ENCODE measurements around the gene PAK5.

Gene PAK5

GRCh38 chr20:9496155-9496554, 342.7 kb downstream of the PAK5 start:
- DNase-seq (ENCODE audit: low read depth in 3 of 3): no peak

- DNase-seq (ENCODE audit: low read depth in 3 of 3): no peak
Observed at GRCh38 chr20:9495701-9496100, 343.2 kb downstream of the PAK5 start.

GRCh38 chr20:9493803-9494202, 345.1 kb downstream of the PAK5 start:
- DNase-seq (ENCODE audit: low read depth in 3 of 3): no peak

DNA sequence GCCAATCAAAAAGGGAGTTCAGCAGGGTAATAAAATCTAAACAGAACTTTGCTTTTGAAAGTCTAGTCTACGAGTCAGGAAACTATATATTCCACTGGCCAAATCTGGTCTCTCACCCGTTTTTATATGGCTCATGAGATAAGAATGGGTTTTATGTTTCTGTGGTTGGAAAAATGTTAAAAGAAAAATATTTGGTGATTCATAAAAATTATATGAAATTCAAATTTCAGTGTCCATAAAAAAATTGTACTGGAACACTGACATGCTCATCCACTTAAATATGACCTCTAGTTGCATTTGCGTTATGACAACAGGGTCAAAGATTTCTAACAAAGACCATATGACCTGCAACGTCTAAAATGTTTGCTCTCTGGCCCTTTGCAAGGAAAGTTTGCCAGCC, 346.8 kb downstream of the PAK5 start:
- no peak for DNase-seq (ENCODE audit: low read depth in 3 of 3)

- no peak for DNase-seq (ENCODE audit: low read depth in 3 of 3)
Observed at GRCh38 chr20:9491324-9491723, 347.6 kb downstream of the PAK5 start.

DNA sequence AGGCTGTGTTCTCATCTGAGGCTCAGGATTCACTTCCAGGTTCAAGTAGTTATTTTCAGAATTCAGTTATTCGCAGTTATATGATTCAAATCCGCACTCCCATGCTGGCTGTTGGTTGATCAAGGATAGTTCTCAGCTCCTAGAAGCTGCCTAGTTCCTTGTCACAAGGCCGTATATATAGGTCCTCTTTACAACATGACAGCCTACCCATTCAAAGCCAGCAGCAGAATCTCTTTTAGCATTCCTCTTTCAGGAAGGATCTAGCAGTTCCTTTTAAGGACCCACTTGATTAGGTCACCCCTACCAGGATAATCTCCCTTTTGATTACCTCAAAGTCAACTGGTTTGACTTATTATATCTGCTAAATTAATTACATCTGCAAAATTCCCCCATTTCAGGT, 348.2 kb downstream of the PAK5 start:
- no peak for DNase-seq (ENCODE audit: low read depth in 3 of 3)

DNA sequence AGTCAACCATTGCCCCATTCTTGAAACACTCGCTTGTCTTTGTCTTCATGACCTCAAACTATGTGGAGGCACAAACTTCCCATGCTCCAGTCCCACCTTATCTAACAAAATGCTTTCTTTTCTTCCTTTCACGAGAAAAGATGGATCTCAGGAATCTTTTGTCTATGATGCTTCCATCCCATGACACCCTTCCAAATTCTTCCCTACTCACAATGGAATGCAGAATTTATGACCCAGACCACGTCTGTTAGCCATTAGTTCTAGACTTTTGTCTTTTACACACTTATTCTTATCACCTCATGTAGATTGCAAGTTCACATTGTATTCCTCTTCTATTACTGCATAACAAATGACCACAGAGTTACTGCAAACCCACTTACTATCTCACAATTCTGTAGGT, 348.7 kb downstream of the PAK5 start:
- no peak for DNase-seq (ENCODE audit: low read depth in 3 of 3)

DNA sequence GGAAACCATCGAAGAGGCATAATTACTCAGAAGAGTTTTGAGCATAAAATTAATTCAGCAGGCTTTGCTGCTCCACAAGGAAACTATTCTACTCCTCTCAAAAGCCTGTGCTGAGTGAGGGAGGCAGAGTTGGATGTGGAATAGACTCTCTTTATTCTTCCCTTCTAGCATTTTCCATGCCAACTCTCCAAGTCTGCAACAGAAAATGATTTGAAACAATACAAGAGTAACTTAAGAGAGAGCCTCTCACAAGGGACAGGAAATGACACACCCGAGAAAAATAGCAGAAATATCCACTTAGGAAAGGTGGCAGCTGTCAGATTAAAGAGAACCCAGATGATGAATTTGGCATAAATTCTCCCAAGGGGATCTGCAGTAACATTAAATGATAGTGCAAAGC, 350.8 kb downstream of the PAK5 start:
- DNase-seq (ENCODE audit: low read depth in 3 of 3): no peak

Measured in stimulated activated CD4-positive, alpha-beta T cell treated with anti-CD3 and anti-CD28 coated beads, TNF-alpha, amount 100 ng/mL, for 24 hours (primary cell).